NT2/D1 (cell line): ENCODE measurements around the gene ADAMTS7.
"Not testable (repeated sequence)": the region's sequence is repeated elsewhere in the genome, so short reads cannot be mapped to it uniquely, and the experiment has no call there.

Experiments
- SUZ12 ChIP-seq: IDR thresholded peaks from 2 replicates; pipeline ENCODE4 v1.6.1; 2011; ENCODE audit not compliant: insufficient read length, insufficient read depth; ENCODE audit errors: extremely low read depth
- YY1 ChIP-seq: IDR thresholded peaks from 2 replicates; pipeline ENCODE4 v1.6.1; 2011; ENCODE audit not compliant: insufficient read length, insufficient read depth
- ZNF274 ChIP-seq: IDR thresholded peaks from 2 replicates; pipeline ENCODE4 v1.6.1; 2011; ENCODE audit warnings: mild to moderate bottlenecking, low read depth, low read length

GRCh38 chr15:78719819-78720450 lies 91.3 kb downstream of the ADAMTS7 start:
- TF ChIP-seq ZNF274, SUZ12, YY1: not testable (repeated sequence)
